ENCODE data around the gene FGF6.

DNA sequence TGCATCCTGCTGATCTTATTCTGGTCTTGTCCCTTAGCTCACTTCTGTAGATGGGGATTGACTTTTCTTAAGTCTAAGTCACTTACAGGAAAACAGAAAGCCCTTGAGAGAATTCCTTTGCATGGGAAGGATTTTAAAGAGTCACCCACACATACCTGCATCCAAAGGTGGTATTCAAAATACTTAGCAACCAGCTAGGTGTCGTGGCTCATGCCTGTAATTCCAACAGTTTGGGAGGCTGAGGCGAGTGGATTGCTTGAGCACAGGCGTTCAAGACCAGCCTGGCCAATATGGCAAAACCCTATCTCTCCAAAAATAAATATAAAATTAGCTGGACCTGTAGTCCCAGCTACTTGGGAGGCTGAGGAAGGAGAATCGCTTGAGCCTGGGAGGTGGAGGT, 14.2 kb downstream of the FGF6 start:
- TF ChIP-seq, protein P1, sequence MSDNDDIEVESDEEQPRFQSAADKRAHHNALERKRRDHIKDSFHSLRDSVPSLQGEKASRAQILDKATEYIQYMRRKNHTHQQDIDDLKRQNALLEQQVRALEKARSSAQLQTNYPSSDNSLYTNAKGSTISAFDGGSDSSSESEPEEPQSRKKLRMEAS (IDR thresholded peaks at IDR 0.05; ENCODE audit: low read depth, low read length) = no peak
- TF ChIP-seq CTCF (IDR thresholded peaks at IDR 0.05; ENCODE audit: low read depth, low read length) (no peak), POLR2A (IDR thresholded peaks at IDR 0.05; ENCODE audit: extremely low read depth, insufficient read length) (no peak), MYC (IDR thresholded peaks at IDR 0.05; ENCODE audit: low read depth, low read length) (no peak)
